Measurements from ENCODE around the gene TBX10. TPM values are rescaled to one million over a fixed set of nuclear protein-coding genes. Genes with fewer than 3 reads are reported as not detected.

The TBX10 gene
- total RNA-seq, 1 experiment from 2014 or later, result not detected

- Histone ChIP-seq H3K27ac (ENCODE audit: low read depth, low read length, poor library complexity, severe bottlenecking) (no peak overlapping the region), H3K9me3 (ENCODE audit: low read depth, low read length, poor library complexity, severe bottlenecking) (peaks cover 12% of the 10 kb centered on the region), H3K4me3 (ENCODE audit: low read depth, low read length, poor library complexity, severe bottlenecking) (no peak overlapping the region), H3K36me3 (ENCODE audit: insufficient read depth, low read length, poor library complexity, severe bottlenecking) (no peaks in the 10 kb centered on the region), H3K4me1 (ENCODE audit: insufficient read depth, low read length, poor library complexity, severe bottlenecking) (no peaks in the 10 kb centered on the region), H3K27me3 (replicated peaks; ENCODE audit: insufficient read depth, low read depth, low read length, poor library complexity) (no peaks in the 10 kb centered on the region)
- POLR2A ChIA-PET (ENCODE audit: low non-redundant PET), result no interaction called here
- intact Hi-C loops (cut with micrococcal nuclease; ENCODE audit: unreplicated experiment), result no loop called here
- TF ChIP-seq, protein P1, sequence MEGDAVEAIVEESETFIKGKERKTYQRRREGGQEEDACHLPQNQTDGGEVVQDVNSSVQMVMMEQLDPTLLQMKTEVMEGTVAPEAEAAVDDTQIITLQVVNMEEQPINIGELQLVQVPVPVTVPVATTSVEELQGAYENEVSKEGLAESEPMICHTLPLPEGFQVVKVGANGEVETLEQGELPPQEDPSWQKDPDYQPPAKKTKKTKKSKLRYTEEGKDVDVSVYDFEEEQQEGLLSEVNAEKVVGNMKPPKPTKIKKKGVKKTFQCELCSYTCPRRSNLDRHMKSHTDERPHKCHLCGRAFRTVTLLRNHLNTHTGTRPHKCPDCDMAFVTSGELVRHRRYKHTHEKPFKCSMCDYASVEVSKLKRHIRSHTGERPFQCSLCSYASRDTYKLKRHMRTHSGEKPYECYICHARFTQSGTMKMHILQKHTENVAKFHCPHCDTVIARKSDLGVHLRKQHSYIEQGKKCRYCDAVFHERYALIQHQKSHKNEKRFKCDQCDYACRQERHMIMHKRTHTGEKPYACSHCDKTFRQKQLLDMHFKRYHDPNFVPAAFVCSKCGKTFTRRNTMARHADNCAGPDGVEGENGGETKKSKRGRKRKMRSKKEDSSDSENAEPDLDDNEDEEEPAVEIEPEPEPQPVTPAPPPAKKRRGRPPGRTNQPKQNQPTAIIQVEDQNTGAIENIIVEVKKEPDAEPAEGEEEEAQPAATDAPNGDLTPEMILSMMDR (conservative IDR thresholded peaks at IDR 0.05; ENCODE audit: low read depth, low read length), result no peak
- TF ChIP-seq EZH2 (IDR thresholded peaks at IDR 0.05; ENCODE audit: borderline replicate concordance, low read depth, low read length, poor library complexity, severe bottlenecking), result no peak
- CTCF ChIA-PET, result no interaction called here
- no peak for DNase-seq (ENCODE audit: low spot score)
- no TSS peak for BruUV-seq (replicated peaks)
Observed at GRCh38 chr11:67657300-67657699, 17.7 kb upstream of the TBX10 start.

- no peaks in the 10 kb centered on the region for H3K36me3 ChIP-seq (ENCODE audit: insufficient read depth, low read length, poor library complexity, severe bottlenecking)
- no peak for TF ChIP-seq EZH2 (IDR thresholded peaks at IDR 0.05; ENCODE audit: borderline replicate concordance, low read depth, low read length, poor library complexity, severe bottlenecking)
- TF ChIP-seq, protein P1 (conservative IDR thresholded peaks at IDR 0.05; ENCODE audit: low read depth, low read length), result no peak
- BruUV-seq (replicated peaks), result no TSS peak
- no peak overlapping the region for H3K27ac ChIP-seq (ENCODE audit: low read depth, low read length, poor library complexity, severe bottlenecking)
- intact Hi-C loops (cut with micrococcal nuclease; ENCODE audit: unreplicated experiment), result no loop called here
- CTCF ChIA-PET, result no interaction called here
- H3K9me3 ChIP-seq (ENCODE audit: low read depth, low read length, poor library complexity, severe bottlenecking), result peaks cover 12% of the 10 kb centered on the region
- H3K27me3 ChIP-seq (replicated peaks; ENCODE audit: insufficient read depth, low read depth, low read length, poor library complexity), result no peaks in the 10 kb centered on the region
- POLR2A ChIA-PET (ENCODE audit: low non-redundant PET), result interaction anchor here (0.7 kb wide), 1 partner anchor 1145 kb away, joined by 11 read pairs; no protein-coding TSS in a partner anchor
- no peaks in the 10 kb centered on the region for H3K4me1 ChIP-seq (ENCODE audit: insufficient read depth, low read length, poor library complexity, severe bottlenecking)
- no peak for DNase-seq (ENCODE audit: low spot score)
- H3K4me3 ChIP-seq (ENCODE audit: low read depth, low read length, poor library complexity, severe bottlenecking), result no peak overlapping the region
Observed at GRCh38 chr11:67656278-67656922, 16.8 kb upstream of the TBX10 start.

GRCh38 chr11:67654225-67654624, 14.7 kb upstream of the TBX10 start:
- no peak overlapping the region for H3K27ac ChIP-seq (ENCODE audit: low read depth, low read length, poor library complexity, severe bottlenecking)
- BruUV-seq (replicated peaks), result no TSS peak
- no peaks in the 10 kb centered on the region for H3K27me3 ChIP-seq (replicated peaks; ENCODE audit: insufficient read depth, low read depth, low read length, poor library complexity)
- no peak overlapping the region for H3K4me3 ChIP-seq (ENCODE audit: low read depth, low read length, poor library complexity, severe bottlenecking)
- POLR2A ChIA-PET (ENCODE audit: low non-redundant PET), result no interaction called here
- CTCF ChIA-PET, result no interaction called here
- H3K4me1 ChIP-seq (ENCODE audit: insufficient read depth, low read length, poor library complexity, severe bottlenecking), result peaks cover 9% of the 10 kb centered on the region
- no peaks in the 10 kb centered on the region for H3K36me3 ChIP-seq (ENCODE audit: insufficient read depth, low read length, poor library complexity, severe bottlenecking)
- intact Hi-C loops (cut with micrococcal nuclease; ENCODE audit: unreplicated experiment), result no loop called here
- TF ChIP-seq, protein P1 (conservative IDR thresholded peaks at IDR 0.05; ENCODE audit: low read depth, low read length), result no peak
- no peak for TF ChIP-seq EZH2 (IDR thresholded peaks at IDR 0.05; ENCODE audit: borderline replicate concordance, low read depth, low read length, poor library complexity, severe bottlenecking)
- no peak for DNase-seq (ENCODE audit: low spot score)
- H3K9me3 ChIP-seq (ENCODE audit: low read depth, low read length, poor library complexity, severe bottlenecking), result peaks cover 12% of the 10 kb centered on the region

All from A673 (cell line).